ENCODE measurements around the gene FXYD4.

GRCh38 chr10:43372765-43373361, 1.4 kb downstream of the FXYD4 start:
- TF ChIP-seq CTCF (IDR thresholded peaks at IDR 0.05) = no peak
- TF ChIP-seq EP300 (IDR thresholded peaks at IDR 0.05) = no peak
